Astrocyte (in vitro differentiated cells and primary cell): ENCODE data around the gene PPP1R1A. TPM values are rescaled to one million over a fixed set of nuclear protein-coding genes. Genes with fewer than 3 reads are reported as not detected.

Experiments
- DNase-seq: peaks from one replicate; pipeline ENCODE4 v3.0.0-alpha.2; 2010; ENCODE audit warnings: low read depth
- FAIRE-seq: peaks from 2 replicates; lab custom pipeline; 2011; peaks lifted over from hg19 to GRCh38; lab: Jason Lieb, UNC
- H2AFZ ChIP-seq: 2 replicates; pipeline ENCODE4 v1.6.0; 2012; ENCODE audit warnings: low read depth, low read length, inconsistent platforms
- H3K27ac ChIP-seq: 2 replicates; pipeline ENCODE4 v1.5.1; 2011; ENCODE audit warnings: low read depth, low read length, inconsistent platforms
- H3K27me3 ChIP-seq: 2 replicates; pipeline ENCODE4 v1.6.0; 2011; ENCODE audit warnings: low read length, inconsistent platforms; ENCODE audit not compliant: insufficient read depth
- H3K36me3 ChIP-seq: 2 replicates; pipeline ENCODE4 v1.5.1; 2011; ENCODE audit warnings: low read length, inconsistent platforms; ENCODE audit not compliant: insufficient read depth
- H3K4me1 ChIP-seq: 2 replicates; pipeline ENCODE4 v1.5.1; 2011; ENCODE audit warnings: low read length, inconsistent platforms; ENCODE audit not compliant: insufficient read depth
- H3K4me2 ChIP-seq: 2 replicates; pipeline ENCODE4 v1.6.0; 2012; ENCODE audit warnings: low read length, inconsistent platforms
- H3K4me3 ChIP-seq: 2 replicates; pipeline ENCODE4 v1.5.1; 2011; ENCODE audit warnings: low read depth, mild to moderate bottlenecking, low read length, inconsistent platforms; ENCODE audit not compliant: insufficient read depth
- H3K79me2 ChIP-seq: 2 replicates; pipeline ENCODE4 v1.6.0; 2012; ENCODE audit warnings: mild to moderate bottlenecking, low read length, inconsistent platforms; ENCODE audit not compliant: insufficient read depth
- H3K9ac ChIP-seq: 2 replicates; pipeline ENCODE4 v1.6.0; 2012; ENCODE audit warnings: mild to moderate bottlenecking, low read length, inconsistent platforms
- H3K9me3 ChIP-seq: 2 replicates; pipeline ENCODE4 v1.5.1; 2012; ENCODE audit warnings: low read depth, mild to moderate bottlenecking, low read length, inconsistent platforms; ENCODE audit not compliant: insufficient read depth
- H4K20me1 ChIP-seq: 2 replicates; pipeline ENCODE4 v1.6.0; 2012; ENCODE audit warnings: low read length, inconsistent platforms; ENCODE audit not compliant: insufficient read depth
- H3K27ac Mint-ChIP-seq: one replicate; pipeline ENCODE4 v1.8.0; 2021; ENCODE audit warnings: mild to moderate bottlenecking, mixed read lengths; ENCODE audit not compliant: unreplicated experiment
- H3K27me3 Mint-ChIP-seq: one replicate; pipeline ENCODE4 v1.8.0; 2021; ENCODE audit warnings: low read depth, mixed read lengths; ENCODE audit not compliant: unreplicated experiment
- H3K36me3 Mint-ChIP-seq: one replicate; pipeline ENCODE4 v1.8.0; 2021; ENCODE audit warnings: low read depth, mixed read lengths; ENCODE audit not compliant: unreplicated experiment
- H3K4me1 Mint-ChIP-seq: one replicate; pipeline ENCODE4 v1.8.0; 2021; ENCODE audit warnings: low read depth, mixed read lengths; ENCODE audit not compliant: unreplicated experiment
- H3K4me3 Mint-ChIP-seq: one replicate; pipeline ENCODE4 v1.8.0; 2021; ENCODE audit warnings: mild to moderate bottlenecking, moderate library complexity, mixed read lengths; ENCODE audit not compliant: unreplicated experiment
- H3K9me3 Mint-ChIP-seq: one replicate; pipeline ENCODE4 v1.8.0; 2021; ENCODE audit warnings: mild to moderate bottlenecking, mixed read lengths; ENCODE audit not compliant: unreplicated experiment
- CTCF ChIP-seq: IDR thresholded peaks from 2 replicates; pipeline ENCODE4 v1.5.1; 2011; ENCODE audit warnings: low read depth, mild to moderate bottlenecking, inconsistent platforms, low read length, moderate library complexity; ENCODE audit not compliant: insufficient read depth
- EZH2 ChIP-seq: IDR thresholded peaks from 2 replicates; pipeline ENCODE4 v1.6.1; 2012; ENCODE audit warnings: mild to moderate bottlenecking, low read length, inconsistent platforms; ENCODE audit not compliant: insufficient read depth
- total RNA-seq: library from RNA; stranded (reverse); gene quantifications from 2 replicates; pipeline ENCODE4 v1.2.1, GENCODE V29; 2021

PPP1R1A gene
- total RNA-seq, 1 donor from 2014 or later, result 0.52 TPM

GRCh38 chr12:54544743-54545142 is 43.7 kb downstream of the PPP1R1A start:
- no peak overlapping the region for H2AFZ ChIP-seq
- H3K4me1 Mint-ChIP-seq, result peaks cover 1% of the 10 kb centered on the region
- peaks cover 3% of the 10 kb centered on the region for H3K9me3 Mint-ChIP-seq
- no peaks in the 10 kb centered on the region for H3K9me3 ChIP-seq
- no peak overlapping the region for H3K27ac ChIP-seq
- H3K79me2 ChIP-seq, result no peaks in the 10 kb centered on the region
- no peak overlapping the region for H3K4me3 Mint-ChIP-seq
- no peak overlapping the region for H3K4me2 ChIP-seq
- no peaks in the 10 kb centered on the region for H4K20me1 ChIP-seq
- H3K9ac ChIP-seq, result no peak overlapping the region
- no peak overlapping the region for H3K27ac Mint-ChIP-seq
- H3K27me3 Mint-ChIP-seq, result peaks cover 67% of the 10 kb centered on the region
- peaks cover 5% of the 10 kb centered on the region for H3K4me1 ChIP-seq
- H3K36me3 ChIP-seq, result no peaks in the 10 kb centered on the region
- H3K36me3 Mint-ChIP-seq, result no peaks in the 10 kb centered on the region
- peaks cover 52% of the 10 kb centered on the region for H3K27me3 ChIP-seq
- no peak overlapping the region for H3K4me3 ChIP-seq
- FAIRE-seq (no peak), DNase-seq (no peak)
- TF ChIP-seq EZH2 (no peak), CTCF (no peak)

- Histone ChIP-seq H3K9me3 (no peaks in the 10 kb centered on the region), H4K20me1 (no peaks in the 10 kb centered on the region)
Observed at GRCh38 chr12:54543526-54543925, 44.9 kb downstream of the PPP1R1A start.

More at GRCh38 chr12:54543526-54543925, 44.9 kb downstream of the PPP1R1A start:
- Mint-ChIP-seq H3K36me3 (no peaks in the 10 kb centered on the region), H3K27me3 (peaks cover 62% of the 10 kb centered on the region), H3K4me3 (no peak overlapping the region), H3K4me1 (no peaks in the 10 kb centered on the region), H3K9me3 (peaks cover 3% of the 10 kb centered on the region), H3K27ac (no peak overlapping the region)
- TF ChIP-seq EZH2, result no peak
- no peak for TF ChIP-seq CTCF
- H3K4me1 ChIP-seq, result no peaks in the 10 kb centered on the region
- no peak overlapping the region for H3K9ac ChIP-seq
- H3K27me3 ChIP-seq, result peaks cover 46% of the 10 kb centered on the region
- no peak overlapping the region for H3K4me3 ChIP-seq
- H3K4me2 ChIP-seq, result no peak overlapping the region
- no peaks in the 10 kb centered on the region for H3K36me3 ChIP-seq
- DNase-seq (no peak), FAIRE-seq (no peak)
- H3K79me2 ChIP-seq, result no peaks in the 10 kb centered on the region
- no peak overlapping the region for H2AFZ ChIP-seq
- H3K27ac ChIP-seq, result no peak overlapping the region
